ENCODE data around the gene TMPRSS15.

TMPRSS15 gene

GRCh38 chr21:18244671-18245463, 158.7 kb downstream of the TMPRSS15 start, which contains the start of gene CHODL:
CHODL (plus strand) TSS chr21:18244833; CDS start chr21:18245224, 391 bp downstream.
- DNase-seq (ENCODE audit: low spot score): no peak

- DNase-seq (ENCODE audit: low spot score): no peak
These were observed 168.0 kb downstream of the TMPRSS15 start for GRCh38 chr21:18235545-18235944.

GRCh38 chr21:18228060-18228739, 175.4 kb downstream of the TMPRSS15 start:
- DNase-seq (ENCODE audit: low spot score): no peak

- DNase-seq (ENCODE audit: low spot score): no peak
These were observed 181.2 kb downstream of the TMPRSS15 start for GRCh38 chr21:18222346-18222745.

GRCh38 chr21:18220498-18220897, 183.1 kb downstream of the TMPRSS15 start:
- no peak for DNase-seq (ENCODE audit: low spot score)

Data from AG20443 (cell line).